A204.1 (cell line): Measurements from ENCODE around the gene STARD5.
A peak's percentile ranks its signal among the peaks of the same experiment; 100 is the strongest.
"Not testable (repeated sequence)": the region's sequence is repeated elsewhere in the genome, so short reads cannot be mapped to it uniquely, and the experiment has no call there.

Source experiments
- FAIRE-seq: peaks from 2 replicates; lab custom pipeline; 2012; peaks lifted over from hg19 to GRCh38; lab: Jason Lieb, UNC

The STARD5 gene, protein sequence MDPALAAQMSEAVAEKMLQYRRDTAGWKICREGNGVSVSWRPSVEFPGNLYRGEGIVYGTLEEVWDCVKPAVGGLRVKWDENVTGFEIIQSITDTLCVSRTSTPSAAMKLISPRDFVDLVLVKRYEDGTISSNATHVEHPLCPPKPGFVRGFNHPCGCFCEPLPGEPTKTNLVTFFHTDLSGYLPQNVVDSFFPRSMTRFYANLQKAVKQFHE

DNA sequence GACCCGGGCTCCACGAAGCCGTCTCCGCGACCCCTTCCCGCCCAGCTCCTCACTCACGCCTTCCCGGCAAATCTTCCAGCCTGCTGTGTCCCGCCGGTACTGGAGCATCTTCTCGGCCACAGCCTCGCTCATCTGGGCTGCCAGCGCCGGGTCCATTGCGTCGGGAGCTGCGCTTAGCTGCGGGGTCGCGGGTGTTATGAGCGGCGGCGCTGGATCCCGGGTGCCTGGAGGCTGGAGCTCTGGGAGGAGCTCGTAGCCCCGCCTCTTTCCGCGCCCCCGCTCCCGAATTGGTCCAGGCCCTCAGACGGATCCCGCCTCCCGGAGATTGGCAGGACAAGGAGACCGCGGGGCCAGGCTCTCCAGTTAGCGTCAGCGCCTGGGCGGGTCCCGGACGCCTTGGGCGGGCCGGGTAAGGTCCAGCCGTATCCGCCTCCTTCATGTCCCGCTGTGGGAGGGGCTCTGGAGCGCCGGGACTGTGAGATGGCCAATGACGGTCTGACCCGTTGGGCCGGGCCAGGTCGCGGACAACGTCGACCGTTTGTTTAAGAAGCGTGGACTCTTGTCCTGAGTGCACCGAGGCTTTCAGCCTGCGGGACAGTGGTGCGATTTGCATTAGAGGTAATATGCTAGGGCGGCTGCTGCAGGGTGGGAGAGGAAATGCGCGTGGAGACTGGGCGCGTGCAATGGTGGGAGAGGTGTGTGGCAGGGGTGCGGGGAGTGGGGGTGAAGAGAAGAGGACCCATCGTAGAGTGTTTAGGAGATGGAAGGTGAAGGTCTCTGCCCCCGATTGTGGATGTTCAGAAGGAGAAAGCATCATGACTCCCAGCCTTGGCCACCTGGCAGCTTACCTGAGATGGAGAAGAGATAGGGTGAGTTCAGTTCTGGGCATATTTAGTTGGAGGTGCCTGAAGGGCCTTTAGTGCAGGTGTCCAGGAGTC, at the start of gene STARD5:
Gene STARD5, minus strand, starts transcription at position 198 of the 938 bp plus-strand sequence. Its CDS starts 42 bp downstream, at position 156.
- FAIRE-seq, result peak; percentile 95

DNA sequence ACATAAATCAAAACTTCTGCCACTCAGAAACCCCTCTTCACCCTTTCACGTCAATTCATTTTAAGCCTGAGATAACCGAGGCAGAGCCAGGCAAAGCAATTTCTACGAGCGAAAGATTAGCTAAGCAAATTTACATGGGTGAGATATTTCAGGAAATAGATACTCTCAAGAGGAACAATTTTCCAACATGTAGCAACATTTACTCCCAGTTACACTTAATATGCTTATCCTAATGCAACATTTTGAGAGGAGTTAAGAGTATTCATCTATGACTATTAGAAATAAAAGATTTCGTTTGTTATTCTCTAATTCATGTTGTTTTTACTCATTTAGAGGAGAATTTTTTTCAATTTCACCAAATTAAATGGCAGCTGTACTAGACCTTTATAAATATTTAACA, 49.2 kb upstream of the STARD5 start:
- no peak for FAIRE-seq

DNA sequence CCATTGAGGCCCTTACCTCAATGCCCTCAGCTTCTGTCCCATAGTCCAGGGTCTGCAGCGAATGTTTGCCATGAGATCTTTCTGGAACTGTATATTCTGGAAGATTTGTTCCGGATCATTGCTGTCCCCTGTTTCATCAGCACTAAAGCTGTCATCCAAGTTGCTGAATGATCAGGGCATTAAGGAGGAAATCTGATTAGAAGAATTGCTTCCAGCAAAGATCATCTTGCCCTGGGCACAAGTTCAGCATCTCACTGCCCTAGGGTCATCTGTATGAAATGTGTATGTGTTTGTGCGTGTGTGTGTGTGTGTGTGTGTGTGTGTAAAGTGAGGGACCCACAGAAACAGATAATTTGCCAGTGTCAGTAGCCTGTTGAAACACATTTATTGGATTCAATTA, 48.6 kb upstream of the STARD5 start:
- no peak for FAIRE-seq

DNA sequence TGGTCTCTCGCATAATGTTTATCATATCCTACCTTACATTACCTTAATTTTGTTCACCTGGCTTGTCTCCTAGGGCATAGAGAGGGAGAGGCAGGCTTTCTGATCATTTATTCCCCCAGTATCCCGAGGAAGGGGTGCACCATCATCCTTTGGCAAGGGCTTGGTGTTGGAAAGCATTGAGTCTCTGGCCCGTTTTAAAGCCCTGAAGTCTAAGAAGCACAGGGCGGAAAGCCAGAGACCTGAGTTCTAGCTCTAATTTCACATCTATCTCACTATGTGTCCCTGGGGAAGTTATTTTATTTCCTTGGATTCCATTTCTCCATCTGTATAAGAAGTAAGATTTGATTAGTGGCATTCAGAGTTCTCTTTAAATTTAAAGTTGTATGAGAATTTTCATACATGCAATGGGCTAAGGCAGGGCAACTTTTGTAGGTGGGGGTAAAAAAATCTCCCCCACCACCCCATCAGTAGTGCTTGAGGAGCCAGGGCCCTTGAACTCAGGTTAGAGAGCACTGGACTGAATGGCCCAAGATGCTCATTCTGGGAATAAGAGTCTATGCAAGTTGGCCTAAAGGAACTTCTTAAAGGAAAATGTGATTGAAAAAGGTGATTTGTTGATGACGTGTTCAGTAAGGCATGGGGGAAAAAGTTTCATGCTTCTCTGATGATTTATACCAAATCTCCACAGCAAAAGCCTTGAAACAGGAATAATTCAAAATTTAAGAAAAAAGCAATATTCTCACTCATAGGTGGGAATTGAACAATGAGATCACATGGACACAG, 40.0 kb upstream of the STARD5 start:
- FAIRE-seq, result no peak

DNA sequence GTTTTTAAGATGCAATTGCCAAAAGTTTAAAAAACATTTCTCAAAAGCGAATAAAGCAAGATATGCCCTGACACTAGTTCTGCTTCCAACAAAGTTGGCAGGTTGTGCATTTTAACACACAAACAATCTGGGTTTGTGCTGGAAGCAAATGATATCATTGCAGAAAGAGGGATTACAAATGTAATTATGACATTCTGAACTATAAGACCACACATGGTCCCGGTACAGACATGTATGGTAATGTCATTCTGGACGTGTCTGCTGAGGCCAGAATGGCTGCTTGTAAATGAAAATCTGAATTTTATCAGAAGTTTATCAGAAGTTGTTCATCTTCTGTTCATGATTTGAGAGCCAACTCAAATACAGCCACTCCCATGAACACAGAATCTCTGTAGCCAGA, 39.3 kb upstream of the STARD5 start:
- no peak for FAIRE-seq

DNA sequence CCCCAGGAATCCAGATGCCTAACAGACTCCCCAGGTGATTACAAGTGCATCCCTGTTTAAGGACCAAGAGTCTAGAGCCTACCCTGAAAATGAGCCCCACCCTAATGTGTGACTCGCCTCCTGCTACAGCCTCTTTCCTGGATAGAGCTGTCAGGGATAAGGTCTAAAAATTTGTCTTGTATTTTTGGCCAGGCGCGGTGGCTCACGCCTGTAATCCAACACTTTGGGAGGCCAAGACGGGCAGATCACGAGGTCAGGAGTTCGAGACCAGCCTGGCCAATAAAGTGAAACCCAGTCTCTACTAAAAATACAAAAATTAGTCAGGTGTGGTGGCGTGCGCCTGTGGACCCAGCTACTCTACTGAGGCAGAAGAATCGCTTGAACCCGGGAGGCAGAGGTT, 38.8 kb upstream of the STARD5 start:
- no peak for FAIRE-seq

DNA sequence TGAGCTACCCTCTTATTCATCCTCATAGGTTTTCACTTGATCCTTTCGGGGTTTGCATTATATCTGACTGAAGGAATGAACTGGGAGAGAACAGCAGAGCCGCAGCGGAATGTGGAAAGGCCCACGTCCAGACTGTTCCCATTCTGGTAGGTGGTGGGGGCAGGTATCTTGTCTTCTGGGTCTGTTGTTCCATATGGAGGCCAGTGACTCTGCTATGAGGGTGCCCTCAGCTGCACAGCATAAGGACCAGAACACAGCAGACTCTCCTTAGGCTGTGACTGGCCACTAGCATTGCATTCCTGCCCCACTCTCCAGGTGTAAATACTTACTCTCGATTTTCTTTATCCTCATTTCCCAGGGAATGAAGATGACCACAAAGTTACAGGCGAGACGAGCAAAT, 38.0 kb upstream of the STARD5 start:
- FAIRE-seq, result no peak

DNA sequence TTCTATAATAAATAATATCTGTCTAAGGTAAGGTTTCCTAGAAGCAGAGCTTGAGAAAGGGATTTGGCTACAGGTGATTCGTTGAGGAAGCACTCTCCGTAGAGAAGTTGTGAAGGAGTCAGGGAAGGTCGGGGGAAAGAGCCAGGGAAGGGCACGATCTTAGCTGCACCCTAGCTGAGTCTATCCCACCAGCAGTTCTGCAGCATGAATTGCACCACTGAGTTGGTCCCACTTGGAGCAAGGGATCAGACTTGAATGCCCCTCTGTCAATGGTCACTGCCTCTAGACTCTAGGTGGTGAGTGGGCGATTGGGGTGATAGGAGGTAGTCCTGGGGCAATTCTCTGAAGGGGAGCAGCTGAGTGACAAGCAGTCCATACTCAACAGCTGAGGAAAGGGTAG, 36.5 kb upstream of the STARD5 start:
- FAIRE-seq, result no peak

DNA sequence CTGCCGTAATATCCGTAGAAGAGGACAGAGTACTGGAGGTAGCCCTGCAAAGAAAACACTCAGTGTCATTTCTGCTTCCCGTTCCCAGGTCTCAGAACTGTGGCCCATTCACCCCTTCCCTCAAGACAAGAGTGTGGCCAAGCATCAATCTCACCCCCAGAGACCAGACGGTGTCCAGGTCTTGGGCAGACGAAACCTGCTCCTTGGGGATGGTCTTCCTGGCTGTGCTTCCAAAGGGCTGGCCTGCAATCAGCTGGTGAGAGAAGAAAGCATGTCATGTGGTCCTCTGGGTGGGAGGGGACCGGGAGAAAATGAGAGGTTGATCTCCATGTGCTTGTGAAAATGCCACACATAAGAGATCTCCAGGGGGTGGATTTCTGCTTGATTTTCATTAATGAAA, 34.3 kb upstream of the STARD5 start:
- no peak for FAIRE-seq

DNA sequence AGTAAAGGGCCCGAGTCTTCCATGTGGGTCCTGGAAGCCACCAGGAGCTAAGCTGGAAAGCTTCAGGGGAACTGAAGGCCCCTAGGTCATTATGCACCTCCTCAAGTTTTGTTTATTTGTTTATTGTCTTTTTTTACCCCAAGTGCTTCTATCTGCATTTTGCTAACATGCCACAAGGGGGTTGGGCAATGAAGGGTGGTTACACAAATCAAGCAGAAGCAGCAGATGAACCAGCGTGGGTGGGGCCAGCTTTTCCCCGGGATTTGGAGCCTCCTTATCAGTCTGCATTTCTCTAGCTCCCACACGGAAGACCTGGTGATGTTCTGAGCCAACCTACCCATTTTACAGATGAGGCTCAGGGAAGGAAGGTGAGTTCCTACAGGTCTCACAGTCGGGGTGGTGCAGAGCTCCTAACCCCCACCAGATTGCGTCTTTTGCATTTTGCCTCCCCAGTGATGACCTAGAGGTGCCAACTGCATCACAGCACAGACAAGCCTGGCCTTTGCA, 33.3 kb upstream of the STARD5 start:
- FAIRE-seq, result no peak

DNA sequence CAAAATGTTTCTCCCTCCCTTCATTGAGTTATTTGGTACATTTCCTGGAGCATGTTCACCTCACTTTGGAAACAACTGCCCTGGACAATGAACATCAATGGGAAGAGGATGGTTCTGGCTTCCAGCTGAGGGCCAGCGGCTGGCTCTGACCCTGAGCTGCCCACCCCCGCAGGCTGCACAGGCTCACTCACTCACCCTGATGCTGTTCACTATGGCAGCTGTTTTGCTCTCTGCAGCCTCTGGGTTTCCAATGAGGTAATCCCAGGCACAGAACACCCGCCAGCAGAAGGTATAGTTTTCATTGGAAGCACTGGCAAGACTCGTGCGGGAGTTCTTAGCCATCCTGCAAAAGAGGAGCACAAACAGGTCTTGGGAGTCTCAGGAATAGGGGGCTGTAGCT, 32.3 kb upstream of the STARD5 start:
- no peak for FAIRE-seq

DNA sequence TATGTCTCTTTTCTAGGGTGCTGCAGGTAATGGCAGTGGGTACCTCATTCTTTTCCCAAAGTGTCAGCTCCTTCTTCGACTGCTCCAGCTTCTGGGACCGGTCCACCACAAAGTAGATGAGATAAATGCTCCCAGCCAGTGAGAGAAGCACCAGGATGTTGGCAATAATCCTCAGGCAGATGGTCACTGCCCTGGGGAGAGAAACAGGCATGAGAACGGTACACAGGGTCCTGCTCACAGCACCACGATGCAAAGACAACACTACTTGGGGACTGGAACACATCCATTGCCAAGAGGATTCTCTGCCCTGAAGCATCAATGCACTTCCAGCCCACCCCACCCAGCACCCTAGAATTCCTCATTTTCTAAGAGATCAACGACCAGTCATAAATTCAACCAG, 27.7 kb upstream of the STARD5 start:
- no peak for FAIRE-seq

DNA sequence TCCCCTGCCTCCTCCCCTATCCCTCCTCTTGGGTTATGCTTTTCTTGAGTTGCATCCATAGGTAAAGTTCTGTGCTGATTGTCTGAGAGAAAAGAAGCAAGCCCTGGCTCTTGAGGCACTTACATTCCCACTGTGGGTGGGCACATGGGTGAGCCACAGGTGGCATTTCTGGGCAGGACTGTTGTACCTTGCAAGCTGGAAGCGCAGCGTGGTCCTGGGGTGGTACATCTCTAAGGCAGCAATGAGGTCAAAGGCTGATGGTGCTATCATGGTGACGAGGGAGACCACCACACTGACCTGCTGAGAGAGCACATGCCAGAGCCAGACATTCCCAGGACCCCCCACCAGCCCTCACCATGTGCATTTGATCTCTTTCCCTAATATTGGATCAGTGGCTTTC, 25.3 kb upstream of the STARD5 start:
- FAIRE-seq, result no peak

DNA sequence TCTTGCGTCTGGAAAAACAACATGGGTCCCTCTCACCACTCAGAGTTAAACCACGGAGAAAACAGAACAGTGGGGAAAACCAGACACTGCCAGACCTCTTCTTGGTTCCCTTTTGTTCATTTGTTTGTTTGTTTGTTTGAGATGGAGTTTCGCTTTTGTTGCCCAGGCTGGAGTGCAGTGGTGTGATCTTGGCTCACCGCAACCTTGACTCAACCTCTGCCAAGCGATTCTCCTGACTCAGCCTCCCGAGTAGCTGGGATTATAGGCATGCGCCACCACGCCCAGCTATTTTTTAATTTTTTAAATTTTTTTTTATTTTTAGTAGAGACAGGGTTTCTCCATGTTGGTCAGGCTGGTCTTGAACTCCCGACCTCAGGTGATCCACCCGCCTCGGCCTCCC, 24.8 kb upstream of the STARD5 start:
- FAIRE-seq, result not testable (repeated sequence)

DNA sequence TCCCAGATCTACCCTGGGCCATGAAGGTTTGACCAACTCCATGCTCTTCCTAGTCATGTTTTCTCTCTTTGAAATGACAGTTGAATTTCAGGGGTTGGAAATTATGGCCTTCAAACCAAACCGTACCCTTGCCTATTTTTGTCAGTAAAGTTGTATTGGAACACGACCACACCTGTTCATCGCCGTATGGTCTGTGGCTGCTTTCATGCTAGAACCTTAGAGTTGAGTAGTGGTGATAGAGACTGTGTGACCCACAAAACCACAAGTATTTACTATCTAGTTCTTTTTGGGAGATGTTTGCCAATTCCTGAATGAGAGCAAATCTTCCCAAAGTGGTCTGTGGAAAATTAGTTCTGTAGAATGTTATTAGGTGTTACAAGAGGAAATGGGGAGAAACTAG, 24.0 kb upstream of the STARD5 start:
- FAIRE-seq, result no peak

DNA sequence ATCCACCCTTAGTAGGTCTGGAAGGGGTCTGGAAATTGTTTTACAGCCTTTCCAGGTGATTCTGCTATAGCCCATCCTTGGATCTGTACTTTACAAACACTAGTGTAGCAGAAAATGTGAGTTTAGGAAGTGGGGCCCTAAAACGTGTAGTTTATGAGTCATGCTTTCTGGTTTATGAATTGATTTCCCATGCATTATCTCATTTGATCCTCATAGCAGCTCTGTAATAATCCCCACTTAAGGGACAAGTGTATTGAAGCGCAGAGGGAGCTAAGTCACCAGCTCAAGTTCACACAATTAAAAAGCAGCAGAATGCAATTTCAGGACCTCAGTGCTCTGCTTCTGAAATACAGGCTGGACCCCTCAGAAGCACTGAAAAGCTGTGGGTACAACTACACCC, 22.7 kb upstream of the STARD5 start:
- no peak for FAIRE-seq

DNA sequence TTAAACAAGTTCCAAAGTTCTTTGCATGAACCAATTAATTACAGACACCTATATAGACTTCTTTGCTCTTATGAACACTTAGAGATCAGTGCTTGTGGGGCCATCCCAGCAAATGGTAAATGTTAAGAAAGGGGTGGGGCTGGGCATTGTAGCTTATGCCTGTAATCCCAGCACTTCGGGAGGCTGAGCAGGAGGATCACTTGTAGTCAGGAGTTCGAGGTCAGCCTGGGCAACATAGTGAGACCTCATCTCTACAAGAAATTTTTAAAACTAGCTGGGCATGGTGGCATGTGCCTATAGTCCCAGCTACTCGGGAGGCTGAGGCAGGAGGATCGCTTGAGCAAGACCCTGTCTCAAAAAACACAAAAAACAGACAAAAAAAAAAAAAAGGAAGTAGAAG, 19.4 kb upstream of the STARD5 start:
- FAIRE-seq, result no peak

DNA sequence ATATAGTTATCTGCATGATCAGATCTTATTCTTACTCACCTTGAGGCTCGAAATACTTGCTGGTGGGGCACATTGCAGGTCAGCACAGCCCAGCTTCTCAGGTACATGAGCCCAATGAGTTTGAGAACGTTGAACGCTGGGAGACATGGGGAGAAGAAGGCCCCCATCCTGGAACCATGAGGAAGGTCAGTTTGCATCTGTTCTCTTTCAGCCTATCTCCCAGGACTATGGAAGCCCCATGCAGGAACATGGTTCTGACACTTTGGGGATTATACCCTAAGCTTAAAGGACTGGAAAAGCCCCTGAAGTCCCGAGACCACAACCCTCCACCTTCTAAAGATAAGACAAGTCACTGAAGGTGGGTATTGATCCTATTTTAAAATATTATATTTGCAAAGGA, 17.4 kb upstream of the STARD5 start:
- no peak for FAIRE-seq

DNA sequence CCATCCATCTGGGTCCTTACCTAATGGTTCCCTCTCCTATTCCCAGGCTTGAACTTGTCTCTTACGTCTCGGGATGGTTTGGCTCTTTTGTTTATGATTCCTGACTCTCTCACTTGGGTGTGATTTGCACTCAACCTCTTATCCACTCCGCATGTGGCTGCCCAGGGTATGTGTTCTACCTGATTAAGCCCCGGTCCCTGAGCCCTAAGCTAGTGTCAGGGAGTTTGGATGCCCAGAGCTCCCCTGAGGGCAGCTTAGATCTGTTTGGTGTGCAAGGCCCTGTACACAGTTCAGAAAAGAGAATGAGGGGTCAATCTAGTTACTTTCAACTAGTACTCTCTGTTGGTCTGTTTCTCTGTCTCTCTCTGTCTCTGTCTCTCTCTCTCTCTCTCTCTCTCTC, 15.9 kb upstream of the STARD5 start:
- FAIRE-seq, result no peak

DNA sequence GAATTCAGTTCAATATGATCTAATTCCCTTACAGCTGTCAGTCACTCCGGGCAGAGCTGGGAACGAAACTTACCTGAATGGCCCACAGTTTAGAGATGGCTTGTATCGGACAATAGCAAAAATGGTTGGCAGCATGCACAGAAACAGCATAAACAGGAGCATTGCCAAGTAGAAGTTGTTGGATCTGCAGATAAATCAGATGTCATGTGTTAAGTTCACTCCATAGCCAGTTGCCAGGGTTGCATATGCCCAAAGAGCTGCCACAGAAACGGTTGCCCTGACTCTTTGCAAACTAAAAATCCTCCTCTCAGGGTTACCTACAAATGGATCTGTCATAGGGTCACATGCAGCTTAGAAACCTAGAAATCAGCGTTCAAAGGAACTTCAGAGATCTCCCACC, 15.4 kb upstream of the STARD5 start:
- FAIRE-seq, result no peak

DNA sequence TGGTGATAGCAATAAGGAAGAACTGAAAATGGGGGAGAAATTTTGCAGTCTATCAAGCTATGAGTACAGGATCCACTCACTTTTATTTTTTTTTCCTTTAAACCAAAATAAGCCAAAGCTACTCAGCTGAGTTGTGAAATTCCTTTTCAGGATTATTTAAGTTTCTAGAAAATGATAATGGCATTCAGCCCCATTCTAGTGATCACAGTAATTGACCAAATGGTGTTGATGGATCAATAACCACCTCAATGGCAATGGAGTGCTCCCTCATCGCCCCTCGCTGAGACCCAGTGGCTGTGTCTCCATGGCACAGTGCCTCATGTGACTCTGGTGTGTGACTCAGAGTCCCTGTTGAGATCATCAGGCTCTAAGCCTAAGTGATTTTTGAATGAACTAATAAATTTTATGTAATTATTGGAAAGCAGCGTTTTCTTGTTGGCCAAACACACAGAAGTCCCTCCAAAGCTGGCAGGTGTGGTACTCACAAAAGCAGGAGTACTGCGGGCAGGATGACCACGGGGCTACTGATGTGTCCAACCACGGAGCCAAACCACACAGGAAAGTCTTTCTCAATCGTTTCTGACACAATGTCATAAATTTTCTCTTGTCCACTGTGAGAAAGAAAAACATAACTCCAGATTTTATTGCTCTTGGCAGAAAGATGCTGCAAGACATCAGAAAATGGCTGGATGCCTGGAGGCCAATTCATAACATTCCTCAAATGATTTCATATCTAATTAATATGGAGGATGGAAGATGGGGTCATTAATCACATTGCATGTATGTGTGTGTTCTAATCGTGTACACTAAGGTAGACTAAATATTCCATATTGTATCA, 14.4 kb upstream of the STARD5 start:
- no peak for FAIRE-seq

DNA sequence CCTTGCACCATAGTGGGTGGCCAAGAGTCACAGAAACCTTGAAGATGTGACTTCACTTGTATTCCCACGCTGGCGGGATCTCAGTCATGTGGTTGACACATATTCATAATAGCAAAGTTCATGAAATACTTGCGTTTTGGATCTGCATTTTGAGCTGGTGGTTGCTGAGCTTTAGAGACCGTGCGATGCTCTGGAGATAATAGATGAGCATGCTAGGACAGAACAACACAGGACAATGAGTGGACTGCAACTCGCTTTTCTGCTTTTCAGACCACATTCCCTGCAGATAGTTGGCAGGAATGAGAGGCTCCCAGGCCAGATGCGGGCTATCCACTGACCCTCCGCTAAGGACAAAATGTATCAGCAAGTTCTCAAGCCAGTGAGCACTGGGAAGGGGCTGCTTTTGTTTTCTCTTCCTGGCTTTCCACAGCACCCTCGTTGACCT, 13.8 kb upstream of the STARD5 start:
- no peak for FAIRE-seq
